Measurements from ENCODE around the gene PRPH.

Gene PRPH

GRCh38 chr12:49297695-49298060 is 2.7 kb downstream of the PRPH start (continued):
- TF ChIP-seq PPARA (CRISPR knock-in tag; IDR thresholded peaks at IDR 0.05; ENCODE audit: borderline replicate concordance) (no peak), TCF4 (CRISPR knock-in tag; IDR thresholded peaks at IDR 0.05; ENCODE audit: borderline replicate concordance) (no peak), ZNF8 (CRISPR knock-in tag; IDR thresholded peaks at IDR 0.05) (no peak), CREB5 (CRISPR knock-in tag; IDR thresholded peaks at IDR 0.05; ENCODE audit: low read depth) (no peak), SNAI2 (CRISPR knock-in tag; IDR thresholded peaks at IDR 0.05) (no peak)

- ATAC-seq: peak; percentile 33; the same call in 1 of the 3 replicates
- TF ChIP-seq POU6F1 (CRISPR knock-in tag; IDR thresholded peaks at IDR 0.05; ENCODE audit: borderline replicate concordance, low read depth) (no peak), ARNTL (CRISPR knock-in tag; IDR thresholded peaks at IDR 0.05; ENCODE audit: borderline replicate concordance, low read depth) (no peak)
These were observed 3.2 kb downstream of the PRPH start for GRCh38 chr12:49298160-49298559.

GRCh38 chr12:49301760-49302159 is 6.8 kb downstream of the PRPH start:
- TF ChIP-seq CSDC2 (CRISPR knock-in tag; IDR thresholded peaks at IDR 0.05): no peak
- TF ChIP-seq PATZ1 (CRISPR knock-in tag; IDR thresholded peaks at IDR 0.05; ENCODE audit: borderline replicate concordance): no peak
- TF ChIP-seq GLIS3 (CRISPR knock-in tag; IDR thresholded peaks at IDR 0.05): no peak
- no peak for TF ChIP-seq ZNF565 (CRISPR knock-in tag; conservative IDR thresholded peaks at IDR 0.05; ENCODE audit: low read depth)
- no peak for TF ChIP-seq TOX (CRISPR knock-in tag; IDR thresholded peaks at IDR 0.05; ENCODE audit: borderline replicate concordance)
- no peak for TF ChIP-seq POU6F1 (CRISPR knock-in tag; IDR thresholded peaks at IDR 0.05; ENCODE audit: borderline replicate concordance, low read depth)
- TF ChIP-seq CREB5 (CRISPR knock-in tag; IDR thresholded peaks at IDR 0.05; ENCODE audit: low read depth): no peak
- no peak for TF ChIP-seq ZFP3 (CRISPR knock-in tag; IDR thresholded peaks at IDR 0.05)
- no peak for TF ChIP-seq ZC3H10 (CRISPR knock-in tag; IDR thresholded peaks at IDR 0.05)
- no peak for TF ChIP-seq BACH2 (CRISPR knock-in tag; IDR thresholded peaks at IDR 0.05; ENCODE audit: borderline replicate concordance)
- TF ChIP-seq TCF4 (CRISPR knock-in tag; IDR thresholded peaks at IDR 0.05; ENCODE audit: borderline replicate concordance): no peak
- no peak for ATAC-seq

DNA sequence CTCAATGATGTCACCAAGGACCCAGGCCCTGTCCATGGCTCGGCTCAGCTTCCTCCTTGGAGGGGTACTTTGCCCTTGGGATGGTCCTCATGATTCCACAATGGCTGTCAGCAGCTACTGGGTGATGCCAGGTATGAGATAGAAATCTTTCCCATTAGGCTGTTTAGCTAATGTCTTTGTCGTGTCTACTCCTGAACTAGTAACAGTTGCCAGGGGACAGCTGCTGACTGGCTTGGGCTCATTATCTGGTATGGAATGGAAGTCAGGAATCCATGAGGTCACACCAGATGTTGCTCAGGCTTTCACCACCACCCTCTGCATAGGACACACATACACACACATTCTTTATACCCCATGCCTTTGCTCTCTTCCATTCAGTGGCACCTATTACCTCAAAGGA is 9.2 kb downstream of the PRPH start:
- peak; percentile 34; the same call in 1 of the 3 replicates for ATAC-seq
- TF ChIP-seq GLIS3 (CRISPR knock-in tag; IDR thresholded peaks at IDR 0.05): no peak
- TF ChIP-seq SNAI2 (CRISPR knock-in tag; IDR thresholded peaks at IDR 0.05): no peak
- TF ChIP-seq ESRRG (CRISPR knock-in tag; IDR thresholded peaks at IDR 0.05): no peak
- no peak for TF ChIP-seq CSDC2 (CRISPR knock-in tag; IDR thresholded peaks at IDR 0.05)
- TF ChIP-seq ISL1 (CRISPR knock-in tag; IDR thresholded peaks at IDR 0.05): no peak
- no peak for TF ChIP-seq ZNF565 (CRISPR knock-in tag; conservative IDR thresholded peaks at IDR 0.05; ENCODE audit: low read depth)
- TF ChIP-seq POU6F1 (CRISPR knock-in tag; IDR thresholded peaks at IDR 0.05; ENCODE audit: borderline replicate concordance, low read depth): no peak
- no peak for TF ChIP-seq ARNTL (CRISPR knock-in tag; IDR thresholded peaks at IDR 0.05; ENCODE audit: borderline replicate concordance, low read depth)
- TF ChIP-seq ZNF70 (CRISPR knock-in tag; IDR thresholded peaks at IDR 0.05): no peak
- TF ChIP-seq TCF4 (CRISPR knock-in tag; IDR thresholded peaks at IDR 0.05; ENCODE audit: borderline replicate concordance): no peak
- no peak for TF ChIP-seq ZFP30 (CRISPR knock-in tag; IDR thresholded peaks at IDR 0.05)
- no peak for TF ChIP-seq TOX (CRISPR knock-in tag; IDR thresholded peaks at IDR 0.05; ENCODE audit: borderline replicate concordance)
- TF ChIP-seq ZFP3 (CRISPR knock-in tag; IDR thresholded peaks at IDR 0.05): no peak
- TF ChIP-seq RARB (CRISPR knock-in tag; IDR thresholded peaks at IDR 0.05): no peak
- no peak for TF ChIP-seq PPARA (CRISPR knock-in tag; IDR thresholded peaks at IDR 0.05; ENCODE audit: borderline replicate concordance)
- TF ChIP-seq BACH2 (CRISPR knock-in tag; IDR thresholded peaks at IDR 0.05; ENCODE audit: borderline replicate concordance): no peak
- TF ChIP-seq PATZ1 (CRISPR knock-in tag; IDR thresholded peaks at IDR 0.05; ENCODE audit: borderline replicate concordance): no peak
